HepG2 (cell line): Measurements from ENCODE around the gene AADACL4. TPM values are rescaled to one million over a fixed set of nuclear protein-coding genes. Genes with fewer than 3 reads are reported as not detected.

Experiments
- CCAR2 ChIP-seq: fragments of 200-400 bp; formaldehyde crosslinking; optimal IDR thresholded peaks from 2 replicates; pipeline ENCODE3; 2018; ENCODE audit warnings: low read depth, mild to moderate bottlenecking, low read length, moderate library complexity
- CHD4 ChIP-seq: fragments of 200-600 bp; sonication (generic); IDR thresholded peaks from 2 replicates; pipeline ENCODE4 v1.7.0; 2017; ENCODE audit warnings: mild to moderate bottlenecking, low read length, borderline replicate concordance
- ELF3 ChIP-seq: IDR thresholded peaks from 2 replicates; pipeline ENCODE4 v1.6.1; 2016; ENCODE audit warnings: missing genetic modification reagents, missing compliant biosample characterization
- HDAC1 ChIP-seq: sonication (generic); formaldehyde crosslinking; IDR thresholded peaks from 2 replicates; pipeline ENCODE4 v1.5.1; 2020; ENCODE audit warnings: mild to moderate bottlenecking, missing genetic modification reagents
- HDAC2 ChIP-seq: sonication (generic); formaldehyde crosslinking; IDR thresholded peaks from 2 replicates; pipeline ENCODE4 v1.4.0; 2020; ENCODE audit warnings: missing genetic modification reagents
- HNF4G ChIP-seq, 2 experiments: sonication (generic) in 1 of 2; formaldehyde crosslinking in 1 of 2; IDR thresholded peaks; 2 replicates each; pipeline versions ENCODE4 v1.4.0 to v1.6.1; 2011 to 2020; ENCODE audit warnings: borderline replicate concordance in 2 of 2, low read depth in 2 of 2, mild to moderate bottlenecking in 2 of 2, low read length in 1 of 2, missing genetic modification reagents in 1 of 2, moderate library complexity in 1 of 2
- HNRNPL ChIP-seq: fragments of 200-400 bp; formaldehyde crosslinking; IDR thresholded peaks from 2 replicates; pipeline ENCODE4 v1.6.1; 2017; ENCODE audit warnings: mild to moderate bottlenecking, low read depth, low read length
- MAF1 ChIP-seq: sonication (generic); formaldehyde crosslinking; IDR thresholded peaks from 2 replicates; pipeline ENCODE4 v1.5.0; 2020; ENCODE audit warnings: missing genetic modification reagents, borderline replicate concordance
- MED8 ChIP-seq: sonication (generic); formaldehyde crosslinking; IDR thresholded peaks from 2 replicates; pipeline ENCODE4 v1.8.1; 2023; ENCODE audit warnings: mild to moderate bottlenecking, missing genetic modification reagents; ENCODE audit not compliant: insufficient replicate concordance
- MLLT10 ChIP-seq: sonication (generic); formaldehyde crosslinking; IDR thresholded peaks from 2 replicates; pipeline ENCODE4 v1.4.0; 2020; ENCODE audit warnings: missing genetic modification reagents
- NR2F2 ChIP-seq: IDR thresholded peaks from 2 replicates; pipeline ENCODE4 v1.6.1; 2012; ENCODE audit warnings: low read depth, inconsistent platforms, borderline replicate concordance
- PCBP1 ChIP-seq: fragments of 200-400 bp; formaldehyde crosslinking; IDR thresholded peaks from 2 replicates; pipeline ENCODE4 v1.6.1; 2017; ENCODE audit warnings: mild to moderate bottlenecking, low read depth, low read length, borderline replicate concordance
- REL ChIP-seq: sonication (generic); formaldehyde crosslinking; conservative IDR thresholded peaks from 2 replicates; pipeline ENCODE4 v1.8.0; 2022; ENCODE audit warnings: mild to moderate bottlenecking, missing genetic modification reagents, moderate library complexity
- RXRB ChIP-seq: IDR thresholded peaks from 2 replicates; pipeline ENCODE4 v1.6.1; 2016; ENCODE audit warnings: borderline replicate concordance, missing genetic modification reagents, missing compliant biosample characterization
- SNAI1 ChIP-seq: sonication (generic); formaldehyde crosslinking; IDR thresholded peaks from 2 replicates; pipeline ENCODE4 v1.5.0; 2020; ENCODE audit warnings: mild to moderate bottlenecking, missing genetic modification reagents, borderline replicate concordance
- TOPORS ChIP-seq: sonication (generic); formaldehyde crosslinking; IDR thresholded peaks from 2 replicates; pipeline ENCODE4 v1.8.0; 2023; ENCODE audit warnings: mild to moderate bottlenecking, missing genetic modification reagents
- ZFAT ChIP-seq: sonication (generic); formaldehyde crosslinking; conservative IDR thresholded peaks from 2 replicates; pipeline ENCODE4 v1.8.1; 2023; ENCODE audit warnings: missing genetic modification reagents, inconsistent platforms
- ZNF367 ChIP-seq: sonication (generic); formaldehyde crosslinking; IDR thresholded peaks from 2 replicates; pipeline ENCODE4 v1.4.0; 2020; ENCODE audit warnings: missing genetic modification reagents, borderline replicate concordance
- ZNF382 ChIP-seq: sonication (generic); formaldehyde crosslinking; IDR thresholded peaks from 2 replicates; pipeline ENCODE4 v1.5.0; 2020; ENCODE audit warnings: missing genetic modification reagents, mild to moderate bottlenecking, borderline replicate concordance
- ZNF543 ChIP-seq: sonication (generic); formaldehyde crosslinking; IDR thresholded peaks from 2 replicates; pipeline ENCODE4 v1.4.0; 2020; ENCODE audit warnings: mild to moderate bottlenecking, missing genetic modification reagents
- ZNF546 ChIP-seq: sonication (generic); formaldehyde crosslinking; conservative IDR thresholded peaks from 2 replicates; pipeline ENCODE4 v1.8.1; 2023; ENCODE audit warnings: mild to moderate bottlenecking, missing genetic modification reagents
- ZNF563 ChIP-seq: sonication (generic); formaldehyde crosslinking; IDR thresholded peaks from 2 replicates; pipeline ENCODE4 v1.8.0; 2022; ENCODE audit warnings: mild to moderate bottlenecking, moderate library complexity, missing genetic modification reagents
- ZNF605 ChIP-seq: sonication (generic); formaldehyde crosslinking; IDR thresholded peaks from 2 replicates; pipeline ENCODE4 v1.8.0; 2022; ENCODE audit warnings: mild to moderate bottlenecking, missing genetic modification reagents
- ZNF660 ChIP-seq: sonication (generic); formaldehyde crosslinking; IDR thresholded peaks from 2 replicates; pipeline ENCODE4 v1.5.1; 2020; ENCODE audit warnings: mild to moderate bottlenecking, low read depth, missing genetic modification reagents, borderline replicate concordance
- ZNF724P ChIP-seq: sonication (generic); formaldehyde crosslinking; IDR thresholded peaks from 2 replicates; pipeline ENCODE4 v1.8.0; 2022; ENCODE audit warnings: missing genetic modification reagents, borderline replicate concordance
- polyA plus RNA-seq, 8 experiments: library from polyadenylated mRNA; depleted of rRNA in 3 of 8; stranded (reverse) in 7 of 8; unstranded in 1 of 8; fragments of >200 nt; fragmentation: Illumina TruSeq in 4 of 8; extraction: Trizol in 4 of 8; gene quantifications; 2 replicates each; pipeline versions ENCODE4 v1.2.1 to v1.2.3, GENCODE V29; 2011 to 2016; ENCODE audit warnings: low read depth in 4 of 8, missing spikeins in 1 of 8, mixed read lengths in 1 of 8; ENCODE audit not compliant: insufficient read depth in 1 of 8
- total RNA-seq, 5 experiments: library from RNA; depleted of rRNA; stranded (reverse); fragments of >200 nt; fragmentation: Illumina TruSeq; extraction: Trizol; gene quantifications; 2 replicates each; pipeline ENCODE4 v1.2.3, GENCODE V29; 2016; ENCODE audit warnings: low read depth in 1 of 5
- TF ChIP-seq, protein P1 (sequence below), 2 experiments: sonication (generic) in 1 of 2; formaldehyde crosslinking in 1 of 2; IDR thresholded peaks; 2 replicates each; pipeline versions ENCODE4 v1.5.1 to v1.6.1; 2011 to 2020; ENCODE audit warnings: borderline replicate concordance in 1 of 2, low read depth in 1 of 2, low read length in 1 of 2, mild to moderate bottlenecking in 1 of 2, missing genetic modification reagents in 1 of 2, moderate library complexity in 1 of 2
- TF ChIP-seq, protein P2 (sequence below): sonication (generic); formaldehyde crosslinking; IDR thresholded peaks from 2 replicates; pipeline ENCODE4 v1.8.1; 2022; ENCODE audit warnings: mild to moderate bottlenecking, missing genetic modification reagents

AADACL4 gene
- total and polyA plus RNA-seq, 2 of the 13 experiments (the other 11 are each of a cell fraction or from before 2014, with no cell fraction given) = not detected

DNA sequence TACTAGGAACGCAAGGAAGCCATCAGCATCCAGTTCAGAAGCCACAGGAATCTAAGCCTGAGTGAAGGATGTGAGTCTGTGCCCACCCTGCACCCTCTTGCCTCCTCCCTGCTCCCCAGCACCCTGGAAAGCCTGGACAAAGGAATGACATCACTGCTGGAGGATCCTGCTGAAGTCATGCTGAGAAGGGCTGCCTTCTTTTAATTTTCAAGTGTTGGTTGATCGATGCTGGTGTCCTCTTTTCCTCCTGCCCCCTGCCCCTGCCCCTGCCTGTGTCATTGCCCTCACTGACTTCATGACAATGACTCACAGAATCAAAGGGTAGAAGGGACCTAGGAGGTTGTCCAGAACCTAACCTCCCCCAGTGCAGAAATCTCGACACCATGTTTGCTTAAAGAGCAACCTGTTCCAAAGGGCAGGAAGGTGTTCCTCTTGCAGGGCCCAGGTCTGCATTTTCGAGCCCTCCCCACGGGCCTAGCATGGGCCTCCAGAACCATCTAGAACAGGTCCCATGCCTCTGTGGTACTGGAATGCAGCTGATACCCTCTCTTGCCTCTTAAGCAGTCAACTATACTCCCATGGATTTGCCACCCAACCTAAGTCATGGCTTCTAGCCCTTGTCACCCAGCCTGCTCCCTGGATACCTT lies 35.5 kb upstream of the AADACL4 start (continued):
- TF ChIP-seq, protein P1, sequence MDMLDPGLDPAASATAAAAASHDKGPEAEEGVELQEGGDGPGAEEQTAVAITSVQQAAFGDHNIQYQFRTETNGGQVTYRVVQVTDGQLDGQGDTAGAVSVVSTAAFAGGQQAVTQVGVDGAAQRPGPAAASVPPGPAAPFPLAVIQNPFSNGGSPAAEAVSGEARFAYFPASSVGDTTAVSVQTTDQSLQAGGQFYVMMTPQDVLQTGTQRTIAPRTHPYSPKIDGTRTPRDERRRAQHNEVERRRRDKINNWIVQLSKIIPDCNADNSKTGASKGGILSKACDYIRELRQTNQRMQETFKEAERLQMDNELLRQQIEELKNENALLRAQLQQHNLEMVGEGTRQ (IDR thresholded peaks at IDR 0.05; ENCODE audit: low read depth, low read length) = no peak
- TF ChIP-seq, protein P1 (CRISPR knock-in tag; IDR thresholded peaks at IDR 0.05; ENCODE audit: borderline replicate concordance) = no peak
- TF ChIP-seq ZNF605 (CRISPR knock-in tag) = no peak
- no peak for TF ChIP-seq CCAR2
- TF ChIP-seq TOPORS (CRISPR knock-in tag) = no peak
- peak; percentile 52; the same call in 1 of the 2 replicates for TF ChIP-seq ELF3 (CRISPR knock-in tag)
- TF ChIP-seq HDAC2 (CRISPR knock-in tag) = 0 out of 2 replicates have a peak, but pooled peaks have one; percentile 40
- peak; percentile 73 for TF ChIP-seq RXRB (CRISPR knock-in tag)
- TF ChIP-seq SNAI1 (CRISPR knock-in tag) = no peak
- TF ChIP-seq MAF1 (CRISPR knock-in tag) = no peak
- TF ChIP-seq NR2F2 = peak; percentile 56; the same call in 1 of the 2 replicates
- TF ChIP-seq ZNF724P (CRISPR knock-in tag) = no peak
- TF ChIP-seq ZNF546 (CRISPR knock-in tag) = no peak
- no peak for TF ChIP-seq ZNF563
- TF ChIP-seq ZNF367 (CRISPR knock-in tag) = no peak
- peak; percentile 88 for TF ChIP-seq HNF4G (IDR thresholded peaks at IDR 0.05; ENCODE audit: borderline replicate concordance, low read depth, low read length)
- TF ChIP-seq HNF4G (CRISPR knock-in tag; IDR thresholded peaks at IDR 0.05; ENCODE audit: borderline replicate concordance, low read depth) = 0 out of 2 replicates have a peak, but pooled peaks have one; percentile 39
- TF ChIP-seq REL (CRISPR knock-in tag) = no peak
- TF ChIP-seq, protein P2, sequence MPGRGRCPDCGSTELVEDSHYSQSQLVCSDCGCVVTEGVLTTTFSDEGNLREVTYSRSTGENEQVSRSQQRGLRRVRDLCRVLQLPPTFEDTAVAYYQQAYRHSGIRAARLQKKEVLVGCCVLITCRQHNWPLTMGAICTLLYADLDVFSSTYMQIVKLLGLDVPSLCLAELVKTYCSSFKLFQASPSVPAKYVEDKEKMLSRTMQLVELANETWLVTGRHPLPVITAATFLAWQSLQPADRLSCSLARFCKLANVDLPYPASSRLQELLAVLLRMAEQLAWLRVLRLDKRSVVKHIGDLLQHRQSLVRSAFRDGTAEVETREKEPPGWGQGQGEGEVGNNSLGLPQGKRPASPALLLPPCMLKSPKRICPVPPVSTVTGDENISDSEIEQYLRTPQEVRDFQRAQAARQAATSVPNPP = no peak
- peak; percentile 70 for TF ChIP-seq HDAC1 (CRISPR knock-in tag)
- TF ChIP-seq MLLT10 (CRISPR knock-in tag) = no peak
- no peak for TF ChIP-seq ZNF660 (CRISPR knock-in tag)
- TF ChIP-seq ZNF543 (CRISPR knock-in tag) = no peak
- TF ChIP-seq ZFAT (CRISPR knock-in tag) = no peak
- no peak for TF ChIP-seq PCBP1
- no peak for TF ChIP-seq CHD4
- no peak for TF ChIP-seq MED8 (CRISPR knock-in tag)
- TF ChIP-seq HNRNPL = no peak
- TF ChIP-seq ZNF382 = no peak
